Measurements from ENCODE around the gene FXN. TPM values are rescaled to one million over a fixed set of nuclear protein-coding genes. Genes with fewer than 3 reads are reported as not detected.

The FXN gene
- total RNA-seq, 2 donors from 2014 or later, result 0.68 to 4.0 TPM

DNA sequence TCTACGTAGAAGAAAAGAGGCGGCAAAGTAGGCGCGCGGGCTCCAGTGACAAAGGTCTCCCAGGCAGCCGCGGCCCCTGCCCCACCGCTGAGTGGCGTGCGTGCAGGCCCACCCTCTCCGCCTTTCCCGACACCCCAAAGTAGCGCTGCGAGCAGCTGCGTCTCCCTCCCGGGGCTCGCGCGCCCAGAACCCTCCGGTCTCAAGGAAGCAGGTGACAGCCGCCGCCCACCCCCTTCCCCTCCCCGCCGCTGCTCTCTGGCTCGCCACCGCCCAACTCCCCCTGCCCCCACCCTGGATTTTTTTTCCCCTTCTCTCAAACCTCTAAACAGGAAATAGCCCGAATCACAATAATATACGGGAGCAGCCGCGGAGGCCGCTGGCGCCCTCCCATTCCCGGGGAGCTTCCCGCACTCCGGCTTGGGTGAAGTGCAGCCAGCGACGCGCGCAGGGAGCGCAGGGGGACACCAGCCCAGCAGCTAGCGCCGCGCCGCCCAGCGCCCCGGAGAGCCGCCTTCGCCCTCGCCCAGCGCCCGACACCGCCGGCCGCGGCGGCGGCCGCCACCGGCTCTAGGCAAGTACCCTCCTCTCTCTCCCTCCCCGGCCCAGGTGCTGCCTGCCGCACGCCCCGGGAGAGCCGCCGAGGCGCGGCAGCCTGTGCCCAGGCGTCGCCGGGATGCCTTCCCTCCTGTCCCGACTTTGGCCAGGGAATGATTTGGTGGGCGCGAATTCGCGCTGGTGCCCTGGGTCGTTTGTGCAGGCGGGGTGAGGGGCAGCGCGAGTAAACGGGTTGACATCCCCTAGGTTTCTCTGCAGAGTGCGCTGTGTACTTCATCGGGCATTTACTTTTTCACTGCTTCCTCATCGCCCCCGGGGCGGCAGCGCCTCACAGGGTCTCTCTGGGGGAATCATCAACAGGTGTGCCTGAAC lies 85.9 kb downstream of the FXN start:
- H3K27me3 ChIP-seq (replicated peaks; ENCODE audit: insufficient read depth), result no peaks in the 10 kb centered on the region
- TF ChIP-seq, protein P1, sequence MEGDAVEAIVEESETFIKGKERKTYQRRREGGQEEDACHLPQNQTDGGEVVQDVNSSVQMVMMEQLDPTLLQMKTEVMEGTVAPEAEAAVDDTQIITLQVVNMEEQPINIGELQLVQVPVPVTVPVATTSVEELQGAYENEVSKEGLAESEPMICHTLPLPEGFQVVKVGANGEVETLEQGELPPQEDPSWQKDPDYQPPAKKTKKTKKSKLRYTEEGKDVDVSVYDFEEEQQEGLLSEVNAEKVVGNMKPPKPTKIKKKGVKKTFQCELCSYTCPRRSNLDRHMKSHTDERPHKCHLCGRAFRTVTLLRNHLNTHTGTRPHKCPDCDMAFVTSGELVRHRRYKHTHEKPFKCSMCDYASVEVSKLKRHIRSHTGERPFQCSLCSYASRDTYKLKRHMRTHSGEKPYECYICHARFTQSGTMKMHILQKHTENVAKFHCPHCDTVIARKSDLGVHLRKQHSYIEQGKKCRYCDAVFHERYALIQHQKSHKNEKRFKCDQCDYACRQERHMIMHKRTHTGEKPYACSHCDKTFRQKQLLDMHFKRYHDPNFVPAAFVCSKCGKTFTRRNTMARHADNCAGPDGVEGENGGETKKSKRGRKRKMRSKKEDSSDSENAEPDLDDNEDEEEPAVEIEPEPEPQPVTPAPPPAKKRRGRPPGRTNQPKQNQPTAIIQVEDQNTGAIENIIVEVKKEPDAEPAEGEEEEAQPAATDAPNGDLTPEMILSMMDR (IDR thresholded peaks at IDR 0.05), result no peak
- H3K27ac ChIP-seq, result peak overlapping the region; percentile 84 to 89
- H3K9me3 ChIP-seq, result no peaks in the 10 kb centered on the region
- H3K36me3 ChIP-seq, result no peaks in the 10 kb centered on the region
- ATAC-seq (ENCODE audit: insufficient number of reproducible peaks, low FRiP score, low read depth), result peak; percentile 74
- DNase-seq (ENCODE audit: low spot score), result no peak
- H3K4me3 ChIP-seq, result peak overlapping the region; percentile 87
- H3K4me1 ChIP-seq (ENCODE audit: control insufficient read depth in 1 of 2, low read depth in 2 of 2), result peaks cover 0 to 14% of the 10 kb centered on the region in 2 donors

DNA sequence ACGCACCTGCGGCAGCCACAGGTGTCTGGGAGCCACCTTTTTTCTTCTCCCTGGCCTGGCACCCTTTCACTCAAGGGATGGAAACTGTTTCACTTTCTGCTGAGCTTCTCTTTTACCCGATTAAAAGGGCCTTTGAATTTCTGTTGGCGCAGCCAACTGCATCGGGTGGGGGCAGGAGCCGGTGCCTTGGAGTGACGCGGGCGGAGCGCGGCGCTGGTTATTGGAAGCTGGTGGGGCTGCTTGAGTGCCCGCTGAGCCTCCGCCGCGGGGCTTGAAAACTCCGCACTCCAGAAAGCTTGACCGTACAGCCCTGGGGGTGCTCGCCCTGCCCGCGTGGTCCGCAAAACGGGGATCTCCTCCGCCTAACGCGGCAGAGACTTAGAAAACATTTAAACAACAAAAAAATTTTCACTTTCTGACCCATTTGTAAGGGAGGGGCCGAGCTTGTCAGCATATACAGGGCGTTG lies 86.6 kb downstream of the FXN start:
- H3K36me3 ChIP-seq, result no peaks in the 10 kb centered on the region
- H3K9me3 ChIP-seq, result no peaks in the 10 kb centered on the region

DNA sequence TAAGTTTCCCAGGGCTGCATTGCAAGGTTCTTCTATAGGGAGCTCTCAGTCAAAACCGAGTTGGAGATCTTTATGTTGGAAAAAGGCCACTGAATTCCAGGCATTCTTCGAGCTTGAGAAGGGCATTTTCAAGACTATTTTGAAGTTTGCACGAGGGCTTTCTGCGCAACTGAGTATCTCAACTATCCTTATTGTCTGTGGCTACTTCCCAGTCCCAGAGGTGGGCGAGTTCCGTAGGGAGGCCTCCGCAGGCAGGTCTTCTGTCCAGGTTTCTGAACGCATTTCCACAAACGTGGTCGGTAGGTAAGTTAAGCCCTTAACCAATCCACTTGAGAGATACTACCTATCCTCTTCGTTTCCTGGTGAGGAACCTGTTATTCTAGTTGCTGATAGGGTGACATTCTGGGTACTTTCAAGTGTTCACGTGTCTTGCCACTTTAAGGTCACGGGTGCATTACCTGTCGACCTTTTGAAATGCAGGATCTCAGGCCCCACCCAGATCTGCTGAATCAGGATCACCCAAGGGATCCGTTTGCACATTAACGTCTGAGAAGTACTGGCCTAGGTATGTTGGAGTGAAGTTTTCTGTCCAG lies 87.1 kb downstream of the FXN start:
- peak; percentile 54 for ATAC-seq (ENCODE audit: insufficient number of reproducible peaks, low FRiP score, low read depth)
- Histone ChIP-seq H3K4me3 (peak overlapping the region; percentile 87), H3K9me3 (no peaks in the 10 kb centered on the region), H3K27ac (peak overlapping the region; percentile 84 to 89), H3K4me1 (ENCODE audit: control insufficient read depth in 1 of 2, low read depth in 2 of 2) (peaks cover 0 to 14% of the 10 kb centered on the region in 2 donors), H3K36me3 (no peaks in the 10 kb centered on the region), H3K27me3 (replicated peaks; ENCODE audit: insufficient read depth) (no peaks in the 10 kb centered on the region)
- TF ChIP-seq, protein P1 (IDR thresholded peaks at IDR 0.05), result no peak
- DNase-seq (ENCODE audit: low spot score), result no peak

More for the DNA sequence above, 86.6 kb downstream of the FXN start:
- Histone ChIP-seq H3K27ac (peak overlapping the region; percentile 84 to 89), H3K4me1 (ENCODE audit: control insufficient read depth in 1 of 2, low read depth in 2 of 2) (peaks cover 0 to 14% of the 10 kb centered on the region in 2 donors), H3K27me3 (replicated peaks; ENCODE audit: insufficient read depth) (no peaks in the 10 kb centered on the region), H3K4me3 (peak overlapping the region; percentile 87)
- TF ChIP-seq, protein P1 (IDR thresholded peaks at IDR 0.05), result no peak
- ATAC-seq (ENCODE audit: insufficient number of reproducible peaks, low FRiP score, low read depth) (peak; percentile 70), DNase-seq (ENCODE audit: low spot score) (no peak)

DNA sequence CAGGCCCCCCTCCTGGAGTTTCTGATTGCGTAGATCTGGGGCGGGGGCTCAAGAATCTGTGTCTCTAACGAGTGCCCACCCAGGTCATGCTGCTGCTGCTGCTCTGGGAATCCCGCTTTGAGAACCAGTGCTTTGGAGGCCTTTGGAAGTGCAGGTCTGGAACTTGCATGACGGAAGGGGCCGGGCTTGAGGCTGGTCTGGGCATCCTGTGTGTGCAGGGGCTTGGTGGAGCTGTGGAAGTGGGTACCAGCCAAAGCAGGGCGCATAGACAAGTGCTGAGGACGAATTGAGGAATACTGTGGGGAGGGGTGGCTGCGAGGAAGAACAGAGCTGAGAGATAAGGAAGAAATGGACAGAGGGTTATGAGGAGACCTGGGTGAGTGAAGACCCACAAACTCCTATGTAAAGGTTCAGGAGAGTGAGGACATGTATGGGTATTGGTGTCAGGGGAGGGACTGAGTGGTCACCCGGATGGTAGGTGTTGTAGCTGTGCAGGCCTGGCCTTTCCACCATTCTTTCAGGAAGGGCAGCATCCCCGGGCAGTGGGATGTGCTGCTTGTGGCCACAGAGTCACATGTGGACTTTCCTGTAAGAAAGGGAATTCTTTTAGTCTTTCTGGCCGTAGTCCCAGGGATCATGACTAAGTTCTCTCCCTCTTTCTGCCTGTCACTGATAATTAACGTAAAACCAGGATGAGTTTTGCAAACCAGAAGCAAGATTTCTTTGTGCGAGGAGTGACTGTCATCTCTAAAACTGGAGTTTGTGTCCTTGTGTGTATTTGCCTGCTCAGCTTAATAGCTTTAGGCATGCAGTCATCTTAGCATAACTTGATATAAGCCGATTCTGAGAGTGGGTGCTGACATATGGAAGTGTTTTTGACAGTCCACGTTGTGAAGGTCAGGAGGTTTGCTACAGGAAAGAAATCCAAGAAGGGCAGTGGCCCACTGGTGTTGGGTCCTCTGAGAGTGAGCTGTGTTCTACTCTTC lies 95.2 kb downstream of the FXN start:
- TF ChIP-seq, protein P1 (IDR thresholded peaks at IDR 0.05), result no peak

More for the DNA sequence above, 95.2 kb downstream of the FXN start:
- H3K4me1 ChIP-seq (ENCODE audit: control insufficient read depth in 1 of 2, low read depth in 2 of 2), result peaks cover 32 to 58% of the 10 kb centered on the region in 2 donors
- H3K9me3 ChIP-seq, result no peaks in the 10 kb centered on the region
- DNase-seq (ENCODE audit: low spot score), result no peak
- peak overlapping the region; percentile 47 to 78 for H3K27ac ChIP-seq
- peak; percentile 30 for ATAC-seq (ENCODE audit: insufficient number of reproducible peaks, low FRiP score, low read depth)
- H3K4me3 ChIP-seq, result peak overlapping the region; percentile 42
- H3K36me3 ChIP-seq, result no peaks in the 10 kb centered on the region
- H3K27me3 ChIP-seq (replicated peaks; ENCODE audit: insufficient read depth), result no peaks in the 10 kb centered on the region

Measured in thoracic aorta (tissue), 2 donors.